Measurements from ENCODE around the gene S100P.

- no peak for TF ChIP-seq CTCF (IDR thresholded peaks at IDR 0.05)
- no peak for TF ChIP-seq POLR2A (IDR thresholded peaks at IDR 0.05)
Measured at GRCh38 chr4:6742507-6742906, 48.8 kb downstream of the S100P start.
